GM19240 (cell line): ENCODE measurements around the gene MGME1.

ENCODE experiments used
- DNase-seq: peaks from one replicate; pipeline ENCODE4 v3.0.0; 2011; ENCODE audit warnings: low spot score; ENCODE audit not compliant: insufficient read length

The MGME1 gene

GRCh38 chr20:17940224-17940971 is 28.4 kb upstream of the MGME1 start:
- DNase-seq = no peak

- DNase-seq = no peak
Measured at GRCh38 chr20:17941087-17941825, 27.6 kb upstream of the MGME1 start.

- DNase-seq = no peak
Measured at GRCh38 chr20:17941826-17942196, 27.0 kb upstream of the MGME1 start.

GRCh38 chr20:17943343-17943742 is 25.5 kb upstream of the MGME1 start:
- peak; percentile 40 for DNase-seq

DNA sequence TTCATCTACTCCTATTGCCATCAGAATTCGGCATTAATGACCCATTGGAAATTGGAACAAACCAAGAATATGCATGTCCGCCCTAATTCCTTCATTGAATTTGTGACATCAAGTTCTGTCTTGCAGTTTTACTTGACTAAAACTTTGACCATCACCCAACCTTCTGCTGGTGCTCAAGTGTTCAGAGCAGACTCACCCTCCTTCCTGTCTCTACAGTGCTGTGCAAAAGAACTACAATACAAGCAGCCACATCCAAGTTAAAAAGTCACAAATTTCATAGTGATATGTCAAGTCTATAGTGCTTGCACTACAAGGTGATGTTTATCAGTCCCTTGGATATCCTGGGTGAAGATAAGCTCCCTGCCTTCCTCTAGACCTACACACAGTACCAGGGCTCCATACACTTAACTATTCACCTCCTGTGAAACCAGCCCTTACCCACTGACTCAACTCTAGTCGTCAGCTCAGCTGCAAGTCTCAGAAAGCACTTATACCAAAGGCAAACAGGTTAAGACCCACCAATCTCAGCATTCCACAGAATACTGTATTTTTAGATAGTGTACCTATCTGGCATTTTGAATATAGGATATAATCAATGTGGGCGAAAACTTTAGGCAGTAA is 23.9 kb upstream of the MGME1 start:
- DNase-seq = no peak

- no peak for DNase-seq
Measured at GRCh38 chr20:17946040-17946439, 22.8 kb upstream of the MGME1 start.

- no peak for DNase-seq
Measured at GRCh38 chr20:17946572-17947473, 22.0 kb upstream of the MGME1 start.

DNA sequence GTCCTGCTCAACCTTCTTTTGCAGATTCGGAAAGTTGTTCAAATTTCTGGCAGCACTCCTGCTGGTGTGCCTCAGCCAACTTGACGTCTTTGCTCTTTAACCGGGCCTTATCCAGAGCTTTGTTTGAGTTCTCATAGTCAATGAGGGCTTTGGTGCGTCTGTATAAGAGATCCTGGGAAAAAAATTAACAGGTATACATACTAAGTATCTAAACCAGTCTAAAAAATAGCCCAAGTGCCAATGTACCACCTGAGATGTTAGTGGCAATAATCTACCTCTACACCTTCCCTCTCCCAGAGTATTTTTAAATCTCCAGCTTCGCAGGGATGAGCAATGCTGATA is 21.4 kb upstream of the MGME1 start:
- DNase-seq = no peak

- DNase-seq = no peak
Measured at GRCh38 chr20:17948442-17948841, 20.4 kb upstream of the MGME1 start.

- DNase-seq = no peak
Measured at GRCh38 chr20:17949899-17950298, 18.9 kb upstream of the MGME1 start.

- no peak for DNase-seq
Measured at GRCh38 chr20:17950670-17951069, 18.1 kb upstream of the MGME1 start.

DNA sequence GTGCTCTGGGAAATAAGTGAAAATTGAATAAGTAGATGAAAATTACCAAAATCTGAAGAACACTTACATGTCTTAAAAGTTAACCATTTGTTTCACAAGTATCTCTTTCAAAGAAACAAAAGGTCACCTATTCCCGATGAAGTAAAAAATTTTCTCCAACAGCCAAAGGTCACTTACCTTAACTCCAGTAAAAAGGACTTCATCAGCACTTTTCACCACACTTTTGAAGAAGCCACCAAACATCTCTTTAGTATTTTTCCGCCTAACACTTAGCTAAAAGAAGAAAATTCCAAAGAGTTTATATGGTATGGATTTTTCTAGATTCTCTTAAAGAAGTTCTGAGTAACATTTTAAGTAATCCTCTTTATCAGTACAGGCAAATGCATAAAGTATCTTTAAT is 17.5 kb upstream of the MGME1 start:
- no peak for DNase-seq

DNA sequence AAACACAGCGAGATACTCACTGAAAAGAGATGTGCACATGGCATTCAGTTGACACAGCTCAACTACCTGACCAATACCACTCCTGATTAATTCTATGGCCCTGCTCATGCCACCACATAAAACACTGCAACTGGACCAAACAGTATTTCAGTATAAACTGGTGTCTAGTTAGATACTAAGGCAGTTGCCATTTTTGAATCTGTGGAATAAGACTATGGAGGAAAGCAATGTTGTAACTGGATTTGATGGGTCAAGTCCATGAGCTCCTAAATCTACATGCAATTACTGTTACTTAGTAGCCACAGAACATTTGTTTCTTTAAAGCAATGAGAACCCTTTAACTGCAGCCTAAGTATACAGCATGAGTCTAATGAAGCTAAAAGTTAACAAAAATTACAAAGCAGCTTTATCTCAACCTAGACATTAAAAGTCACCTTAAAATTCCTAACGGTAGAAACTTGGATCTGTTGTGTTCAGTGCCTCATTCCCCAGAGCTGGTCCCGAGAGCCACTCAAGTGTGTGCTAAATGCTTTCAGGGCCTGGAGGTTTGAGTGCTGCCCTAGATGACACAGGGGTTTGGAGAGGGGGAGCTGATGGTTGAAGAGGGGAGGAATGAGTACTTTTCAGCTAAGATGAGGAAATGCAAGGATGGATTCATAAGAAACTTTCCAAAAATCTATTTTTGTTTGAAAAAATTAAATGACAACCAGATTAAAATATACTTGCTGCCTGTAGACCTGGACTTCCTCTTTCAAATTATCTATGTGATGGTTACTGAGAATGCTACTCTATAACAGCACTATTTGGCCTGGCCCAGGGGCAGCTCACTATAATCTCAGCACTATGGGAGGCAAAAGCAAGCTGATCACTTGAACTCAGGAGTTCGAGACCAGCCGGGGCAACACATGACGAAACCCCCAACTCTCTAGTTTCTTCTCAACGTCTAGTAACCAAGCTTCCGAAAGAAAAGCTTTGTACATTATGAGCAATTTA is 15.8 kb upstream of the MGME1 start:
- DNase-seq = no peak

DNA sequence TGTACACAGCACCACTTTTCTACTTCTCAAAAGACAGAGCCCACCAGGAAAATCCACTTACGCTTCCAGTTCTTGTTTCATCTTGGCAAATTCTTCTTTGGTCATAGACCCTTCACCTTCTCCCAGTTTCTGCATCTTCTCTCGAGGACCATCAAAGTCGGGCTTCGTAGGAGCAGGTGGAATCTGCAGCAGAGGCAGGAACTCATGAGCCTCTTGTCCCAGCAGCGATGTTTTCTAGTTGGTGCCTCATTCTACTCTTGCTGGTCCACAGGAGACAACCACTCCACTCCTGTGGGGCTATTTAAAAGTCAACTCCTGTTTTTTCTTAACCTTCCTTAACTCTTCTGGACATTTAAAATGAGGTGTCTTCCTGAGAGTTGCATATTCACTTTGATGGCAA is 14.9 kb upstream of the MGME1 start:
- DNase-seq = no peak

DNA sequence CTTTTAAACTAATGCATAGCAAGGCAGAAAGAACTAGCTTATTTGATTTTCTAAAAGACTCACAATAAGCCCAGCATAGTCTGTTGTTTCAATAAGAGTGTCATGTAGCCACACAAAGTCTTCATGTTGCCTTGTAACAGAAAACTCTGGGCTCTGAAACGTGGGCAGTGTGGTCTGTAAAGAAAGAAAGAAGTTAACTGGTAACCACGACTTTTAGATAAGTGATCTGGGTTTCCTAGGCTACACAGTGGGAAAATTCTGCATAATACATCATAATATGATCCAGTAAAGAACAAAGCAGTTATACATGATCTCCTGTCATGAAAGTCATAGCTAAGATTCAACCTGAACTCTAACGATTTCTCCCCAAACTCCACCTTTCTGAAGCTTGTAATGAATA is 13.5 kb upstream of the MGME1 start:
- DNase-seq = no peak

- no peak for DNase-seq
Measured at GRCh38 chr20:17956099-17956685, 12.6 kb upstream of the MGME1 start.

DNA sequence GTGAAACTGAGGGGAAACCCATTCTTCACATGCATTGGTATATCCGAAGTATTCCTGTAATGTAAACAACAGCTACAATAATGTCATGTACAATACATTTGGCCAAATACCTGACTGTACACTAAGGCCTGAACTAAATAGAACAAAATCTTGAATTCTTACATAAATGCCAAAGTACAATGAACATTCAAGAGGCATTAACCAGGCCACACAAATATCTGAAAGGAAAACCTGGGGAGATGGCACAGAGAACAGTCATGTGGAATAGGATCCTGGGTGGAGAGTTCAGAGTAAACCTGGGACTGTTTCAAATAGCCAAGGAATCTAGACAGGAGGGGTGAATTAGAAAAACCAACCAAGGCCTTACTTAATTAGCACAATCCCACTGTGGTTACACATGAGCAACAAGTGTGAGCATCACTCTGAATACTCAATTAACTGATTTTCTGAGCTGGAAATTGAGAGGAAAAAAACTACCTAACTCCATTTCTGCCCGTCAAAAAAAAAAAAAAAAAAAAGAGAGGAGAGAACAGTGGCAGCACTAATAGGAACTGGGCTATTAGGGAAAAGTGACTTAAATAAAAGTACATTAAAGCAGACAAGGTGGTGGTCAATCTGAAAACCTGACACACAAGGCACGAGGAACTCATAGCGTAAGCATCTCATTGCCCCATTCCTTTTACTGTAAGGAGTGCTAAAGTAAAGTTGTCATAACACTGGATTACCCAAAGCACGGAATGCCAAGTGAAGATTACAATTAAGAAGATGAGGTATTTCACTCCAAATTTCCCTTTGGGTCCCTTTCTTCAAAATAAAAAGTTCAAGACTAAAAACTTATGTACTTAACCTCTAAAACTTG is 11.1 kb upstream of the MGME1 start:
- no peak for DNase-seq

DNA sequence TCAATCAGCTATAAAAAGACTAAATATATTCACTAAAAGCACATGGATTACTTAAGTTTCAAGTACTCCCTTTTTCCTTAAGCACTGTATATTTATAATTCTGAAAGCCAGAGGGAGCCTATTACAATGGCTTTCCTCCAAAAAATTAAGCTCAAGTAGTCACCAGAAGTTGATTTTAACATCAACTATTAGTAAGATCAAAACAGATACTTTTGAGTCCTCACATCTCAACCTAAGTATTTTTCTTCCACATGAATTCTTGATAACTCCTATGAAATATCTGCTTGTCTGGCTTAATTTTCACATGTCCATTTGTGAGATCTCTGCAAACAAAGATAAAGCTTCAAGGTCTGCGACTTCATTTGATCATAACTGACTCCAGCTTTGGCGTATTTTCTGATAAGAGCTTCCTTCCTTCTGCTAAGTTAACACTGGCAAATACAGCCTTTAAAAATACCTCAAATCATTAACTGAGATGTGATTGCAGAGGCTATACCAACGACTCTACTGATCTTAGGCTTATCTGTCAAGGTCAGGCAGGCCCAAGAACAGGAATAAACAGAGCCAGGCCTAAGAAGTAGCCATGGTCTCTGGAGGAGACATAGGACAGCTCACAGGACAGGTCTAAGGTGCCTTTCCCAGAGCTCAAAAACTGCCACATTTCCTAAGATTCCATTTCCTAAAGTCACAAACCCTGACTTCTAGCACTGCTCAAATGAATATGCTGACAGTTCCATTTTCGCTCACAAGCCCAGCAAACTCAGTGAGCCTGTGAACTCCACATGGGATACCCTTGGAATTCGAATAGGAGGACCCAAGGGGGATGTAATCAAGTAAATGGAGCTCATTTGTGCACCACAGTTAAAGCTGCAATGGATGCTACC is 10.2 kb upstream of the MGME1 start:
- DNase-seq = no peak
